Sigmoid colon (tissue), 3 donors: ENCODE data around the gene TAL2.

Source experiments
- CTCF ChIP-seq, 4 experiments: fragments of 450-650 bp in 3 of 4; fragments of 200-600 bp in 1 of 4; IDR thresholded peaks; one replicate each; pipeline ENCODE4 v1.5.1; 2016 to 2019; ENCODE audit warnings: antibody characterized with exemption in 4 of 4, mild to moderate bottlenecking in 3 of 4, moderate library complexity in 2 of 4
- POLR2A ChIP-seq, 2 donors: fragments of 450-650 bp; IDR thresholded peaks; one replicate each; pipeline ENCODE4 v1.6.1; 2016; ENCODE audit warnings: antibody characterized with exemption in 2 of 2, mild to moderate bottlenecking in 2 of 2, moderate library complexity in 2 of 2

- TF ChIP-seq POLR2A (IDR thresholded peaks at IDR 0.05), result no peak
- no peak for TF ChIP-seq CTCF (IDR thresholded peaks at IDR 0.05)
Measured at GRCh38 chr9:105701145-105701544, 38.9 kb downstream of the TAL2 start.
